IMR-90 (cell line): Measurements from ENCODE around the gene HMCES.

ENCODE experiments used
- CEBPB ChIP-seq: IDR thresholded peaks from 2 replicates; pipeline ENCODE4 v1.6.1; 2012; ENCODE audit warnings: low read depth, low read length, improper control_type of control experiment
- FOS ChIP-seq: fragments of 150-350 bp; IDR thresholded peaks from 2 replicates; pipeline ENCODE4 v1.6.1; 2016; ENCODE audit warnings: low read depth, low read length
- MAFK ChIP-seq: IDR thresholded peaks from 2 replicates; pipeline ENCODE4 v1.6.1; 2012; ENCODE audit warnings: low read depth, low read length, improper control_type of control experiment
- NFE2L2 ChIP-seq: fragments of 150-350 bp; IDR thresholded peaks from 2 replicates; pipeline ENCODE4 v1.6.1; 2016; ENCODE audit warnings: low read depth, mild to moderate bottlenecking, low read length
- POLR2A ChIP-seq: IDR thresholded peaks from 2 replicates; pipeline ENCODE4 v1.6.1; 2012; ENCODE audit warnings: mild to moderate bottlenecking, low read depth, low read length
- RAD21 ChIP-seq: IDR thresholded peaks from 2 replicates; pipeline ENCODE4 v1.6.1; 2012; ENCODE audit warnings: low read length, improper control_type of control experiment
- RCOR1 ChIP-seq: IDR thresholded peaks from 2 replicates; pipeline ENCODE4 v1.6.1; 2012; ENCODE audit warnings: mild to moderate bottlenecking, low read length, improper control_type of control experiment; ENCODE audit not compliant: insufficient replicate concordance
- RFX5 ChIP-seq: IDR thresholded peaks from 2 replicates; pipeline ENCODE4 v1.8.0; 2012; ENCODE audit warnings: low read depth, mild to moderate bottlenecking, low read length, moderate library complexity
- SMC3 ChIP-seq: fragments of 150-350 bp; IDR thresholded peaks from 2 replicates; pipeline ENCODE4 v1.6.1; 2016; ENCODE audit warnings: low read depth, mild to moderate bottlenecking, antibody characterized with exemption, low read length, moderate library complexity
- TF ChIP-seq, protein P1 (sequence below): fragments of 150-350 bp; IDR thresholded peaks from 2 replicates; pipeline ENCODE4 v1.6.1; 2017; ENCODE audit warnings: mild to moderate bottlenecking, antibody characterized with exemption, low read length, low read depth
- TF ChIP-seq, protein P2 (sequence below): conservative IDR thresholded peaks from 2 replicates; pipeline ENCODE4 v1.5.1; 2012; ENCODE audit warnings: mild to moderate bottlenecking, low read depth, low read length, improper control_type of control experiment
- TF ChIP-seq, protein P3 (sequence below): fragments of 150-350 bp; IDR thresholded peaks from 2 replicates; pipeline ENCODE4 v1.6.1; 2016; ENCODE audit warnings: low read depth, mild to moderate bottlenecking, low read length, moderate library complexity, borderline replicate concordance

DNA sequence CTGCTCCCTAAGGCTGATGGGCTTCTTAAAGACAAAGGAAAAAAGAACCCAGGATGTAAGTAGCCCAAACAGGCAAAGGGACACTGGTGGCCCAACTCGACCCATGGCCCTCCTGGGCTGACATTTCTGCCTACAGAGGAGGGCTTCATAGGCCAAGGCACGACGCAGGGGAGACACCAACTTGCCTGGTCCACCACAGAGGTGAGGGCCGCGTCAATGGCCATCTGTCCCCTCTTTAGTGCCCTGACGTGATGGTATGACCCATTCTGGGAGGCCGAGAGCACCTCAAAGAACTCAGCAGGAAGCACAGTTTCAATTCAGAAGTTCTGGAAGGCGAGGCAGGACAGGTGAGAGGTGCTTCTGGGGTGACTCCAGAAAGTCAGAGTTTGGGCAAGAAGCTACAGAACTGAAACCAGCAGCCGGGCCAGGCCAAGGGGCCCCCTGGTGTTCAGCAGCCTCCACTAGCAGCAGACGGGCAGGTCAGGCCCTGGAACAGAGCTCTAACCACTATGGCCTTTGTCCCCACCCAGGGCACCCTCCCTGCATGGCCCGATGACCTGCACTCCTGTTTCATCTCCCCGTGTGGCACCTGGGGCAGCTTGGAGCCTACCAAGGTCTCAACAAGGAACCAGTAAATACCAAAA lies 45.1 kb downstream of the HMCES start:
- TF ChIP-seq, protein P1, sequence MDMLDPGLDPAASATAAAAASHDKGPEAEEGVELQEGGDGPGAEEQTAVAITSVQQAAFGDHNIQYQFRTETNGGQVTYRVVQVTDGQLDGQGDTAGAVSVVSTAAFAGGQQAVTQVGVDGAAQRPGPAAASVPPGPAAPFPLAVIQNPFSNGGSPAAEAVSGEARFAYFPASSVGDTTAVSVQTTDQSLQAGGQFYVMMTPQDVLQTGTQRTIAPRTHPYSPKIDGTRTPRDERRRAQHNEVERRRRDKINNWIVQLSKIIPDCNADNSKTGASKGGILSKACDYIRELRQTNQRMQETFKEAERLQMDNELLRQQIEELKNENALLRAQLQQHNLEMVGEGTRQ = no peak
- TF ChIP-seq, protein P2, sequence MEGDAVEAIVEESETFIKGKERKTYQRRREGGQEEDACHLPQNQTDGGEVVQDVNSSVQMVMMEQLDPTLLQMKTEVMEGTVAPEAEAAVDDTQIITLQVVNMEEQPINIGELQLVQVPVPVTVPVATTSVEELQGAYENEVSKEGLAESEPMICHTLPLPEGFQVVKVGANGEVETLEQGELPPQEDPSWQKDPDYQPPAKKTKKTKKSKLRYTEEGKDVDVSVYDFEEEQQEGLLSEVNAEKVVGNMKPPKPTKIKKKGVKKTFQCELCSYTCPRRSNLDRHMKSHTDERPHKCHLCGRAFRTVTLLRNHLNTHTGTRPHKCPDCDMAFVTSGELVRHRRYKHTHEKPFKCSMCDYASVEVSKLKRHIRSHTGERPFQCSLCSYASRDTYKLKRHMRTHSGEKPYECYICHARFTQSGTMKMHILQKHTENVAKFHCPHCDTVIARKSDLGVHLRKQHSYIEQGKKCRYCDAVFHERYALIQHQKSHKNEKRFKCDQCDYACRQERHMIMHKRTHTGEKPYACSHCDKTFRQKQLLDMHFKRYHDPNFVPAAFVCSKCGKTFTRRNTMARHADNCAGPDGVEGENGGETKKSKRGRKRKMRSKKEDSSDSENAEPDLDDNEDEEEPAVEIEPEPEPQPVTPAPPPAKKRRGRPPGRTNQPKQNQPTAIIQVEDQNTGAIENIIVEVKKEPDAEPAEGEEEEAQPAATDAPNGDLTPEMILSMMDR = no peak
- TF ChIP-seq NFE2L2 (no peak), RFX5 (no peak), SMC3 (no peak), RAD21 (no peak), POLR2A (no peak), CEBPB (no peak), MAFK (no peak), FOS (no peak), RCOR1 (no peak)
- TF ChIP-seq, protein P3, sequence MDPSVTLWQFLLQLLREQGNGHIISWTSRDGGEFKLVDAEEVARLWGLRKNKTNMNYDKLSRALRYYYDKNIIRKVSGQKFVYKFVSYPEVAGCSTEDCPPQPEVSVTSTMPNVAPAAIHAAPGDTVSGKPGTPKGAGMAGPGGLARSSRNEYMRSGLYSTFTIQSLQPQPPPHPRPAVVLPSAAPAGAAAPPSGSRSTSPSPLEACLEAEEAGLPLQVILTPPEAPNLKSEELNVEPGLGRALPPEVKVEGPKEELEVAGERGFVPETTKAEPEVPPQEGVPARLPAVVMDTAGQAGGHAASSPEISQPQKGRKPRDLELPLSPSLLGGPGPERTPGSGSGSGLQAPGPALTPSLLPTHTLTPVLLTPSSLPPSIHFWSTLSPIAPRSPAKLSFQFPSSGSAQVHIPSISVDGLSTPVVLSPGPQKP = no peak
